Choroid plexus epithelial cell (primary cell): ENCODE measurements around the gene BPIFA1.

Experiments
- DNase-seq: peaks from one replicate; pipeline ENCODE4 v3.0.0-alpha.2; 2010; ENCODE audit warnings: low read depth
- H3K4me3 ChIP-seq: 2 replicates; pipeline ENCODE4 v1.5.1; 2011; ENCODE audit warnings: low read depth, mild to moderate bottlenecking, control low read depth, low read length, moderate library complexity
- TF ChIP-seq, protein P1 (sequence below): conservative IDR thresholded peaks from 2 replicates; pipeline ENCODE4 v1.5.1; 2011; ENCODE audit warnings: low read depth, mild to moderate bottlenecking, control low read depth, inconsistent platforms, low read length, moderate library complexity

BPIFA1 gene

DNA sequence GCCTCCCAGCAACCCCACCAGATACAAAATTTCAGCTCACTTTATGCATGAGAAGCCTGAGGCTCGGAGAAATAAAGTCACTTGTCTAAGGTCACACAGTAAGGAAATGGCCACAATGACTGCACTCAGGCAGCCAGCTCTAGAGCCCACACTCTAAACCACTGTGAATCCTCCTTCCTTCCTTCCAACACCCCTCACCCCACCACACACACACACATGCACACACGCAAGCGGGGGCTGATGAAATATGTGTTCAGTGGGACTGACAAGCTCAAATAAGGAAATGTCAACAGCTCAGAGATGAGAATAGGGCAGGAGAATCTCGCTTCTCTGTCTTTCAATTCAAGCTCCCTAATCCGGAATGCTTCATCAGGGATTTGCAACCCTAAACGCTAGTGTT, 6.0 kb upstream of the BPIFA1 start:
- no peak overlapping the region for H3K4me3 ChIP-seq
- TF ChIP-seq, protein P1, sequence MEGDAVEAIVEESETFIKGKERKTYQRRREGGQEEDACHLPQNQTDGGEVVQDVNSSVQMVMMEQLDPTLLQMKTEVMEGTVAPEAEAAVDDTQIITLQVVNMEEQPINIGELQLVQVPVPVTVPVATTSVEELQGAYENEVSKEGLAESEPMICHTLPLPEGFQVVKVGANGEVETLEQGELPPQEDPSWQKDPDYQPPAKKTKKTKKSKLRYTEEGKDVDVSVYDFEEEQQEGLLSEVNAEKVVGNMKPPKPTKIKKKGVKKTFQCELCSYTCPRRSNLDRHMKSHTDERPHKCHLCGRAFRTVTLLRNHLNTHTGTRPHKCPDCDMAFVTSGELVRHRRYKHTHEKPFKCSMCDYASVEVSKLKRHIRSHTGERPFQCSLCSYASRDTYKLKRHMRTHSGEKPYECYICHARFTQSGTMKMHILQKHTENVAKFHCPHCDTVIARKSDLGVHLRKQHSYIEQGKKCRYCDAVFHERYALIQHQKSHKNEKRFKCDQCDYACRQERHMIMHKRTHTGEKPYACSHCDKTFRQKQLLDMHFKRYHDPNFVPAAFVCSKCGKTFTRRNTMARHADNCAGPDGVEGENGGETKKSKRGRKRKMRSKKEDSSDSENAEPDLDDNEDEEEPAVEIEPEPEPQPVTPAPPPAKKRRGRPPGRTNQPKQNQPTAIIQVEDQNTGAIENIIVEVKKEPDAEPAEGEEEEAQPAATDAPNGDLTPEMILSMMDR: no peak
- no peak for DNase-seq

DNA sequence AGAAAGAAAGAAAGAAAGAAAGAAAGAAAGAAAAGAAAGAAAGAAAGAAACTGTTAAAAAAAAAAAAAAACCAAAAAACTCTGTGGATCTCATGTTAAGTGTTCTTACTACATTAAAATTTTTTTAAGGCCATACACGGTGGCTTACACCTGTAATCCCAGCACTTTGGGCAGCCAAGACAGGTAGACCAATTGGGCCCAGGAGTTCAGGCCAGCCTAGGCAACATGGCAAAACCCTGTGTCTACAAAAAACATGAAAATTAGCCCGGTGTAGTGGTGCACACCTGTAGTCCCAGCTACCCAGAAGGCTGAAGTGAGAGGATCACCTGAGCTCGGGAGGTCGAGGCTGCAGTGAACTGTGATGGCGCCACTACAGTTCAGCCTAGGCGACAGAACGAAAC, 4.6 kb upstream of the BPIFA1 start:
- no peak overlapping the region for H3K4me3 ChIP-seq
- DNase-seq: no peak
- TF ChIP-seq, protein P1: no peak

DNA sequence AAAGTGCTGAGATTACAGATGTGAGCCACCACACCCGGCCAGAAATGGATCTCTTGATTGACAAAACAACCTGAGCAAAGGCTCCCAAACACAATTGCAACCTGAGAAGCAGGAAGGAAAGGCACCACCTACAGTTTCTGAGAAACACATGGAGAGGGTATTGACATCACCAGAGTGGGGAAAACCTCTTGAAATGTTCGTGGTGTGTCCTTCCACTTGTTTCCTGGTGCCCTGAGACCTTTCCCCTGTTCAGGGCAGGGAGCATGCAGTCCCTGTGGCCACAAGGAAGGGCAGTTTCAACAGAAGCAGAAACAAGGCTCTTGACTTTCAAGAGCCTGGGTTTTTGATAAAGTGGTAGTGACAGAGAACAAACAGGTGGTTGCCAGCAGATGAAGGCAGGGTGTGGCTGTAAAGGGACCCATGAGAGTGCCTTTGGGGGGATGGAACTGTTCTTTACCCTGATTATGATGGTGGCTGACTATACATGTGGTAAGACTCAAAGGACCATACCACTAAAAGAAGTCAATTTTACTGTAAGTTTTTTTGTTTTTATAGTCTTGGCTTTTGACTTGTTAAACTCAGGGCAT, 3.2 kb upstream of the BPIFA1 start:
- no peak overlapping the region for H3K4me3 ChIP-seq
- TF ChIP-seq, protein P1: no peak
- no peak for DNase-seq

DNA sequence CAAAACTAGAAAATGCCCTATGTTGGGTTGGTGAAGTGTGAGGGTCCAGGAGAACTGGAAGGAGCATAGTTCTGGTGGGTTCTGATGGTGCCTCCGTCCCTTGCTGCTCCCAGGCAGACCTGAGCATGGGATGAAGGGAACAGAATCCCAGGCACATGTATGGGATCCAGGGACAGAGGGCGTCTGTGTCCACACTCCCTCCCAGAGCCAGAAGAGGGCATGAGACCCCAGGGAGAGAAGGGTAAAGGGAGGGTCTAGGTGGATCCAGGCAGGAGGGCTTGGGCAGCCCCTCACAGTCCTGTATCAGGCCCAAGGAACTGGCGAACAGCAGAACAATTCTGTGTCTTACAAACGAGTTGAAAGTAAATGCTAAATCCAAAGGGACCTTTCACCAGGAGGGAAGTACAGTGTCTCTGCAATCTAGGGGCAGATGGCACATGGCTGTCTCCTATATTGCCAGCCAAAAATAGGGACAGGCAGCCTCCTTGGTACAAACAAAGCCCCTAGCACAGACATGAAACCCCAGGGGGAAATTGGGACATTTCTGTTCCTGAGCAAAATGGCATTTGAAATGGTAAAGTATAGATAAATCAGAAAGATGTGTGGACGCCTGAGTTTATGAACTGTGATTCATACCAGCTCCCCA, 2.5 kb upstream of the BPIFA1 start:
- DNase-seq: no peak
- TF ChIP-seq, protein P1: no peak
- H3K4me3 ChIP-seq: no peak overlapping the region

DNA sequence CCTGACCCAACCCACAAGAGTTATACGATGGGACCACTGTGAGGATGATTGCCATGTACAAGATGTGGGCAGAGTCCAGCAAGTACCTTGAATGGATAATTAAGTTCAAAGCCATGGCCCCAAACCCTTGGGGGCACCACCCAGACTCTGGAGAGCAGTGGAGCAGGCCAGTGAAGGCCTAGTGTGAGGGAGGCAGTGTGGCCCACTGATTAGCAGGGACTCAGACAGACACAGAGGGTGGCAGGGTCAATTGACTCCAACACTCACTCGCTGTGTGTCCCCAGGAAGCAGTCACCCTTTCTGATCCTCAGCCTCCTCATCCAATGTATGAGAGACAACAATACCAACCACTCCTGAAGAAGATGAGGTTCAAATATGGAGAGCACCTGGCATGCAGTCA, 1.7 kb upstream of the BPIFA1 start:
- no peak overlapping the region for H3K4me3 ChIP-seq
- no peak for DNase-seq
- TF ChIP-seq, protein P1: no peak

DNA sequence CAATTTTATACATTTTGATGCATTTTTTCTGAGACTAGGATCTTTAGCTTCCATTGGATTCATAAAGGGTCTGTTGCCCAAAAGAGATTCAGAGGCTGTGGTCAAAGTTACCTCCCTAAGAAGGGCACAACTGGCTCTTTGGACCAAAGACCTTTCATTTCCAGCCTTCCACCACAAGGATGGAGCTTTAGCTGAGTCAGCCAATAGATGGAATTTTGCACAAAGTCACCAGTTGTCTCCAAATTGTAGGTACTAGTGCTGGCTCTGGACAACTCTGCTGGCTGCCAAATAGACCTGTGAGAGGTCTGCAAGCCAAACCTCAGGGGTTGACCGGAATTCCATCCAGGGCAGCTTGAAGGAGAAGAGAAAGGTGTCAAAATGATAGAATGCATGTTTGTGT, 555 bp downstream of the BPIFA1 start:
- TF ChIP-seq, protein P1: no peak
- no peak for DNase-seq

DNA sequence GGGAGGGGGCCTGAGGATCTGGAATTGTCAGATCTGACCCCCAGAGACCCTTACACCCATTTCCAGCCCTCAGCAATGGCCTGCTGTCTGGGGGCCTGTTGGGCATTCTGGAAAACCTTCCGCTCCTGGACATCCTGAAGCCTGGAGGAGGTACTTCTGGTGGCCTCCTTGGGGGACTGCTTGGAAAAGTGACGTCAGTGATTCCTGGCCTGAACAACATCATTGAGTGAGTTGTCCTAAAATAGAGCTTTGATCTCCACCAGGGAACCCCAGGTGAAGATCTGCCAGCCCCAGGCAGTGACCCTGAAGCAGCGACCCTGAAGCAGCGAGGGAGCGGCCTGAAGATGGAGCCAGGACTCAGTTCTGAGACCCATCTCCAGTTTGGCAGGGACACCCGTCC, 2.2 kb downstream of the BPIFA1 start:
- TF ChIP-seq, protein P1: no peak
- no peak overlapping the region for H3K4me3 ChIP-seq
- no peak for DNase-seq

More for the DNA sequence above, 555 bp downstream of the BPIFA1 start:
- H3K4me3 ChIP-seq: no peak overlapping the region
